LNCAP (cell line): ENCODE measurements around the gene RPS6KA5.

Experiments
- TF ChIP-seq, protein P1 (sequence below): fragments of 450-650 bp; IDR thresholded peaks from 2 replicates; pipeline ENCODE4 v1.5.1; 2017; ENCODE audit warnings: mild to moderate bottlenecking

The RPS6KA5 gene

DNA sequence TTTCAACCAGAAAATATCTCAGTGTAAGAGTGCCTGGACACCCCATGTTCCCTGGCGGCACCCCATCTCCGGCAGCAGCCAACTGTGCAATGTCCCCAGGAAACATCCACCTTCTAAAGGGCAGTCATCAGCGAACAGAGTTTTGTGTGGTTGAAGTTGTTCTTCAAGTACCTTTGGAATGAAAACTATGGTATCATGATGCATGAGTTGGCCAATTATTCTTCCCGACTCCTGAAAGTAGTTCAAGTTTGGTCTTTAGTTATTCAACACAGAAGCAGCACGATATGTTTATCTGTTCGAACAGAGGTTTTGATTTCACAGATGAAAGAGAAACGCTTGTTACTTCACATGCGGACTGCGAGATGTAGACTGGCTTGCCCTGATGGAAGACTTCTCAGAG lies 223.1 kb downstream of the RPS6KA5 start:
- TF ChIP-seq, protein P1, sequence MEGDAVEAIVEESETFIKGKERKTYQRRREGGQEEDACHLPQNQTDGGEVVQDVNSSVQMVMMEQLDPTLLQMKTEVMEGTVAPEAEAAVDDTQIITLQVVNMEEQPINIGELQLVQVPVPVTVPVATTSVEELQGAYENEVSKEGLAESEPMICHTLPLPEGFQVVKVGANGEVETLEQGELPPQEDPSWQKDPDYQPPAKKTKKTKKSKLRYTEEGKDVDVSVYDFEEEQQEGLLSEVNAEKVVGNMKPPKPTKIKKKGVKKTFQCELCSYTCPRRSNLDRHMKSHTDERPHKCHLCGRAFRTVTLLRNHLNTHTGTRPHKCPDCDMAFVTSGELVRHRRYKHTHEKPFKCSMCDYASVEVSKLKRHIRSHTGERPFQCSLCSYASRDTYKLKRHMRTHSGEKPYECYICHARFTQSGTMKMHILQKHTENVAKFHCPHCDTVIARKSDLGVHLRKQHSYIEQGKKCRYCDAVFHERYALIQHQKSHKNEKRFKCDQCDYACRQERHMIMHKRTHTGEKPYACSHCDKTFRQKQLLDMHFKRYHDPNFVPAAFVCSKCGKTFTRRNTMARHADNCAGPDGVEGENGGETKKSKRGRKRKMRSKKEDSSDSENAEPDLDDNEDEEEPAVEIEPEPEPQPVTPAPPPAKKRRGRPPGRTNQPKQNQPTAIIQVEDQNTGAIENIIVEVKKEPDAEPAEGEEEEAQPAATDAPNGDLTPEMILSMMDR, result no peak

DNA sequence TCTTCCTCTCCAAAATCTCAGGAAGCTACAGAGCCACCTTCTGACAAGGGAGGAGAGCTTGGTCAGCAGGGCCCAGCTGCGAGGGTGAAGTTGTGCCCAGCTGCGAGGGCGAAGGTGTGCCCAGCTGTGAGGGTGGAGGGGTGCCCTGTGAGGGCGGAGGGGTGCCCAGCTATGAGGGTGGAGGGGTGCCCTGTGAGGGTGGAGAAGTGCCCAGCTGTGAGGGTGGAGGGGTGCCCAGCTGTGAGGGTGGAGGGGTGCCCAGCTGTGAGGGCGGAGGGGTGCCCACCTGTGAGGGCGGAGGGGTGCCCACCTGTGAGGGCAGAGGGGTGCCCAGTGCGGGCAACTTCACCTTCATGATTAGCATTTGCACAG lies 223.8 kb downstream of the RPS6KA5 start:
- TF ChIP-seq, protein P1, result no peak

DNA sequence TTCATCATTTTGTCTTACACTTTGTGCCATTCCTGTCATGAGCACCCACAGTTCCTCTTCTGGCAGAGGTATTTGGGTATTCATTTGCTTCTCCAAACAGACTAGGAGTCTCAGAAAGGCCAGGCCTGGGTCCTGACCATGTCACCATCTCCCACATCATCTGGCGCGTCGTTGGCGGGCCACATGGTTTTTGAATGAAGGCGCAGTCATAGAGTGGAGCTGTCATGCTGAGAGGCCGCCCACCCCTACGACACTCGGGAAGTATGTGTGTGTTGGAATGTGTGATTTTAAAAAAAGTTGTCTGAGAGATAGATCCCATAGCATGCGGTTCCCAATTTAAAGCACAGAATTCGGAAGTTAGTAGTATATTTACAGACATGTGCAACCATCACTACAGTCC lies 228.6 kb downstream of the RPS6KA5 start:
- TF ChIP-seq, protein P1, result no peak

DNA sequence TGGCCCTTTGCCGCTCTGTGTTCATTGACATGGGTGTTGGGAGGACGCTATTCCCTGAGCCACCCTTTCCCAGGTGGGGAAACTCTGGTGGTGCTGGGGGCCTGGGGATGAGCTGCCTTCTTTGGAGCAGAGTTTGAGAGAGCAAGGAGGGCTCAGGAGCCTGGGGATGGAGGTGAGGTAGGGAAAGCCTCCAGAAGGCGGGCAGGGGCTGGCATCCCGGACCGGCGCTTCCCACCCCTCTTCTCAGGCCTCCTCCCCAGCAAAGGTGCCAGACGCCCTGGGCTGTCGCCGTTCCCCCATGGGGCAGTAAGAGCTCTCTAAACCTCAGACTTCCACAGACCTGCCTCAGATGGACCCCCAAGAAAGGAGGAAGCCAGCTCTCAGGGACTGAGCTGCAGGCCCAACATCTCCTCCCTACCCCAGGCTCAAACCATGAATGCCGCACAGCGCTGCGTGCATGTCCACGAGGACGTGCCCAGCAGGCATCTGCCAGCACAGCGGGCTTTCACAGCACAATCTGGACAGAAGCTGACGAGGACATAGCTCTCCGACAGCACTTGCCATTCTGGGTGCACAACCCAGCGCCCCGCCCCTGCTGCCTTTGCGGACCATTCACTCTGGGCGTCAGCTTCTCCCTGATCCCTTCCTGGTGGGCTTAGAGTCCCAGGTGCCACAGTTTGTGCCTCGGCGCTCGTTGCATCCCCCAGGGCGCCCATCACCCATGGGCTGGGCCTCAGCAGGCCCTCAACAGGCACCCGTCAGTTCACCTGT lies 229.3 kb downstream of the RPS6KA5 start:
- TF ChIP-seq, protein P1, result no peak

DNA sequence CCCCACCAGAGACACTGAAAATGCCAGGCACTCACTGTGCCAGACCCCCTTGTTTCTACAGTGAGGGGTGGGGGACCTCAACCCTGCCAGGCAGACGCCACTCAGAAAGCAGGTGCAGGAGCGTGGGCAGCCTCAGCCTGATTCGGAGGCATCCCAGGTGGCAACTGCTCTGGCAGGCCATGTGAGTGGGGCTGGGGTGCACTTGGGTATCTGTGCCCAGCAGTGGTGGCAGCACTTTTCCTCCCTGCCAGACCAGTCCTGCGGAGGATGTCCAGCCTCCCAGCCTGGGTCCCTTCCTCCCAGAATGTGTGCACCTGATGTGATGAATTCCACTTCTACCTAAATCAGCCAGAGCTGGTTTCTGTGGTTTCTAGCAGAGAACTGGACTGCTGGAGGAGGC lies 230.8 kb downstream of the RPS6KA5 start:
- TF ChIP-seq, protein P1, result no peak

DNA sequence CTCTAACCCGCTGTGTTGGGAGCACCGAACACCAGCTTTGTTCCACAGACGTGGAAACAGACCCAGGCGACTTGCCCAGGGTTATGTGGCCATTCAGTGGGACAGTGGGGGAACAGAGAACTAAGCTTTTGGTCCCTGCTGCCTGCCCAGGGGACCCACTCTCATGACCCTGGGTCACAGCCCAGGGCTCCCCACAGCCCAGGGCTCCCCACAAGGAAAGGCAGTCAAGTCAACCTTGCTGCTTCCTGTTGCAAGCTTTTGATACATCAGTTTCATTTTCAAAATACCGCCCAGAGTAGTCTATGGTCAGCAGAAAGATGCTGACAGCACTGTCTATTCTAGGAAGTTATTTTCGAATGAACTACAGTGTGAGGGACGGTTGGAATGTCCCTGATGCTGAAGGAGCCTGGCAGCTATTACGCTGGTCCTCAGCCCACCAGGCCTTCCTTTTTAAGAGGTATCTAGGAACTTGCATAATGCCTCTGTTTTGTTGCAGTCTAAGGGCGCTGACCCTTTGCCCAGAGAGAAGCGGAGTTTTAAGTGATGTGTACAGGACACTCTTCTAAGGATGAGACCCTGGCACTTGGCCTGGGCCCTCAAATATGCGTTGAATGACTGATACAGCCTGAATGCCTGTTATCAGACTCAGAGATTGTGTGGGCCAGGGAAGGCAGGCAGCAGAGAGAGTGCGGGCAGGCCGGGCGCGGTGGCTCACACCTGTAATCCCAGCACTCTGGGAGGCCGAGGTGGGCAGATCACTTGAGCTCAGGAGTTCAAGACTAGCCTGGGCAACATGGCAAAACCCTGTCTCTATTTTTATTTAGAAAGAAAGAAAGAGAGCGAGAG lies 231.6 kb downstream of the RPS6KA5 start:
- TF ChIP-seq, protein P1, result no peak

DNA sequence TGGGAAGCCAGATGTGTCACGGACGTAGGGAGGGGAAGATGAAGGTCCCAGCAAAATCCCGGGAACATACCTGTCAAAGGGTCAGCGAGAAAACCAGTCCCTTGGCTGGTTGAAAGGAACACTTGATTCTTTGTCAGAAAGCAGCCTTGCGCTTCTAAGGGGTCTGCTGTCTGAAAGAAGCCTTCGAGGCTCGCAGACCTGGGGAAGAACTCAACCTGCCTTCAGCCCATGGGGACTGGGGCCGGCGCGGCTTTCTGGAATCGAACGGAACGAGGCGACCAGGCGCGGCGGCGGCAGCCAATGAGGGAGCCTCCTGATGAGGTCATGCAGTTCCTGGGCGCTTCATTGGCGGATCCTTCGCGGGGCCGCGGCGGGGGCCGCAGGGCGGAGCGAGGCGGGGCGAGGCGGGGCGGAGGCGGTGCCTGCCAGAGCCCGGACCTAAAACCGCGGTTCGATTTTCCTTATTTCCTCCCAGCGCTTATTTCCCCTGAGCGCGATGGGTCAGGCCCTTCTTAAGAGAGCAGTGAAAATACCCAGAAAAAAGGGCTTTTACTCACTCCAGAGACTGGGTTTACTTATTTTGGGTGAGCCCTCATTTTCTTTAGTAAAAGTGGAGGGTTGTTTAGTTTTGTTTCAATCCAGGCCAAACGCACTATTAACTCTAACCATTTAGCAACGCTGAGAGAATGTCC lies 232.4 kb downstream of the RPS6KA5 start:
- TF ChIP-seq, protein P1, result no peak
